Prostate gland (tissue), 2 donors: Measurements from ENCODE around the gene MEST.

Source experiments
- CTCF ChIP-seq, 4 experiments: fragments of 200-600 bp in 2 of 4; fragments of 450-650 bp in 2 of 4; sonication (generic) in 2 of 4; IDR thresholded peaks; 1 replicate in 3 of 4; 2 replicates in 1 of 4; pipeline ENCODE4 v1.5.1; 2016 to 2019; ENCODE audit warnings: antibody characterized with exemption in 4 of 4, mild to moderate bottlenecking in 2 of 4, moderate library complexity in 2 of 4
- POLR2A ChIP-seq: fragments of 450-650 bp; IDR thresholded peaks from one replicate; pipeline ENCODE4 v1.6.1; 2016; ENCODE audit warnings: antibody characterized with exemption, mild to moderate bottlenecking

DNA sequence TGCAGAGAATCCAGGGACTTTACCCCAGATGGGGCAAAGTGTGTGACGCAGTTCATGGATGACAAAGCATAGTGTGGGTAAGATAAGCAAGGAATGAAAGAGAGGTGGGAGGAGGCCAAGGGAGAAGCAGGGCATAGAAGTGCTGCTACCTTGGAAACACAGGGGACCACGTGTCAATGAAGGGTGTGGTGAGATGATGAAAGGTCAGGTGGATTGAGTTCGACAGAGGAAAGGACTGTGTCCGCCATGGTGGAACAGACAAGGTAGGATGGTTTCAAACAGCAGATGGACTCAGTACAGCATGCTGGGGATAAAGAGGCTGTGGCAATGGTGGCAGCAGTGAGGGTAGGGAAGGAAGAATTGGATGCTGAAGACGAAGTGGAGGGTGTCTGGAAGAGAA, 32.7 kb downstream of the MEST start:
- TF ChIP-seq CTCF (IDR thresholded peaks at IDR 0.05) (no peak), POLR2A (no peak)
